ENCODE data around the gene NHERF2.

The NHERF2 gene

DNA sequence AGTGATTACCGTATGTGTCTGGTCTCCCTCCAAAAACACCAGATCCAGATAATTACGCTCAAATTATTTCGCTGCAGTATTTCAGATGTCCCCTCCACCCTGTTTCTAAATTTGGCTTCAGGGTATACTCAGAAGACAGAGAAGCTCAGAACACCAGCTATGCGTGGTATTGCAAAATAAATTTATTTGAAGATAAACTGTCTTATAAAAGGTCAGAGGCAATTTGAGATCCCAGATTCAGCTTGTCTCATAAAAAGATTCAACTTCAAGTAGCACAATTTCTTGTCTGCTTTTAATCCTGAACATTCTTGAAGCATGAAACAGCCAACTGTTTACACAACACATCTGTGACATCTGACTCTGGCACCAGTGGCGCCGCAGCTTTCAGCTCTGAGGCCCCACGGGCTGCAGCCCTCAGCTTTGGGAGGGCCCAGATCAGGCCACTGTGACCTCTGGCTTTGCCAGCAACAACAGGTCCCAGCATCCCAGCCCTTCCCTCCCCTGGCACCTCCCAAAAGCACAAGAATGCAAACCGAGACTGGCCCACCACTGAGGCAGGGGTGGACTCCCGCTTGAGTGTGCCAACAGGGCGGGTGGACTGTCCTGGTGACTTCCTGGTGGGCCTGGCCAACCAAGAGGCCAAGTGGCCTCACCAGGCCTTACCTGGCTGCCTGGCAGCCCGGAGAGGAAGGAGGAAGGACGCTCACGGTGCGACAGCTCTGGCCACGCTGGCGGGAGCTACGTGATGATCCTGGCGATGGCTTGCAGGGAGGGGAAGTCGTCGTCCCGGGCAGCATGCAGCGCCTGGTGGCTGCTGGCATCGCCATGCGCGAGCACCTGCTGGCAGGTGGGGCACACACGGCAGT, 29.0 kb upstream of the NHERF2 start:
- no peak for TF ChIP-seq CEBPB (IDR thresholded peaks at IDR 0.05)
- TF ChIP-seq EGR1 (IDR thresholded peaks at IDR 0.05) = no peak
- no peak for TF ChIP-seq MAX (IDR thresholded peaks at IDR 0.05)
- no peak for TF ChIP-seq USF1 (IDR thresholded peaks at IDR 0.05)

DNA sequence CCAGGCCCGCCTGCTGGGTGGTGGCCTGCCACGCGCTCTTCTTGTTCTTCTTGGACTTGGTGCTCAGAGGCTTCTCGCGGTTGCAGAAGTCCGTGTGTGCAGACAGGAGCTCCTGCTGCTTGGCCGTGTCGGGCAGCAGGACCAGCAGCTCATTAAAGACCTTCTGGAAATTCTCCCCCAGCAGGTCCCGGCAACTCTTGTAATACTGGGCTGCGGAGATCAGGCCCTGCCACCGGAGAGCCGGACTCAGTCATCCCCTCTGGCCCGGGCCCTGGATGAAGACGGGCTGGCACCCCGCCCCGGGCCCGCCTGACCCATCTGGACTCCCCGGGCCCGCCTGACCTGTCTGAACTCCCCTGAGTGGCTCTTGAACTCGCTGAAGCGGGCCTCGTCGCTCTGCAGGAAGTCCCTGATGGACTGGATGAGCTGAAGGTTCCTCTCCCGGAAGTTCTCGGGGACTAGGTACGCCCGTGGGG, 28.3 kb upstream of the NHERF2 start:
- TF ChIP-seq USF1 (IDR thresholded peaks at IDR 0.05) (no peak), ZBTB7A (IDR thresholded peaks at IDR 0.05; ENCODE audit: low read depth) (no peak), EP300 (IDR thresholded peaks at IDR 0.05; ENCODE audit: borderline replicate concordance) (no peak)
- TF ChIP-seq, protein P1, sequence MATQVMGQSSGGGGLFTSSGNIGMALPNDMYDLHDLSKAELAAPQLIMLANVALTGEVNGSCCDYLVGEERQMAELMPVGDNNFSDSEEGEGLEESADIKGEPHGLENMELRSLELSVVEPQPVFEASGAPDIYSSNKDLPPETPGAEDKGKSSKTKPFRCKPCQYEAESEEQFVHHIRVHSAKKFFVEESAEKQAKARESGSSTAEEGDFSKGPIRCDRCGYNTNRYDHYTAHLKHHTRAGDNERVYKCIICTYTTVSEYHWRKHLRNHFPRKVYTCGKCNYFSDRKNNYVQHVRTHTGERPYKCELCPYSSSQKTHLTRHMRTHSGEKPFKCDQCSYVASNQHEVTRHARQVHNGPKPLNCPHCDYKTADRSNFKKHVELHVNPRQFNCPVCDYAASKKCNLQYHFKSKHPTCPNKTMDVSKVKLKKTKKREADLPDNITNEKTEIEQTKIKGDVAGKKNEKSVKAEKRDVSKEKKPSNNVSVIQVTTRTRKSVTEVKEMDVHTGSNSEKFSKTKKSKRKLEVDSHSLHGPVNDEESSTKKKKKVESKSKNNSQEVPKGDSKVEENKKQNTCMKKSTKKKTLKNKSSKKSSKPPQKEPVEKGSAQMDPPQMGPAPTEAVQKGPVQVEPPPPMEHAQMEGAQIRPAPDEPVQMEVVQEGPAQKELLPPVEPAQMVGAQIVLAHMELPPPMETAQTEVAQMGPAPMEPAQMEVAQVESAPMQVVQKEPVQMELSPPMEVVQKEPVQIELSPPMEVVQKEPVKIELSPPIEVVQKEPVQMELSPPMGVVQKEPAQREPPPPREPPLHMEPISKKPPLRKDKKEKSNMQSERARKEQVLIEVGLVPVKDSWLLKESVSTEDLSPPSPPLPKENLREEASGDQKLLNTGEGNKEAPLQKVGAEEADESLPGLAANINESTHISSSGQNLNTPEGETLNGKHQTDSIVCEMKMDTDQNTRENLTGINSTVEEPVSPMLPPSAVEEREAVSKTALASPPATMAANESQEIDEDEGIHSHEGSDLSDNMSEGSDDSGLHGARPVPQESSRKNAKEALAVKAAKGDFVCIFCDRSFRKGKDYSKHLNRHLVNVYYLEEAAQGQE (IDR thresholded peaks at IDR 0.05; ENCODE audit: low read depth) = no peak

GRCh38 chr16:1998852-1999801, 27.6 kb upstream of the NHERF2 start:
- TF ChIP-seq RAD21 (IDR thresholded peaks at IDR 0.05; ENCODE audit: low read depth) = no peak
- TF ChIP-seq MAX (IDR thresholded peaks at IDR 0.05) = no peak
- TF ChIP-seq USF1 (IDR thresholded peaks at IDR 0.05) = no peak
- TF ChIP-seq CEBPB (IDR thresholded peaks at IDR 0.05) = no peak
- TF ChIP-seq, protein P1 (IDR thresholded peaks at IDR 0.05; ENCODE audit: low read depth) = no peak
- no peak for TF ChIP-seq CREB1 (IDR thresholded peaks at IDR 0.05; ENCODE audit: low read depth)
- TF ChIP-seq YY1 (IDR thresholded peaks at IDR 0.05; ENCODE audit: low read depth) = no peak
- no peak for TF ChIP-seq EGR1 (IDR thresholded peaks at IDR 0.05)
- TF ChIP-seq TAF1 (IDR thresholded peaks at IDR 0.05; ENCODE audit: low read depth) = no peak
- no peak for TF ChIP-seq EP300 (IDR thresholded peaks at IDR 0.05; ENCODE audit: borderline replicate concordance)
- TF ChIP-seq NFIC (IDR thresholded peaks at IDR 0.05) = no peak

GRCh38 chr16:1999866-2000514, 26.7 kb upstream of the NHERF2 start:
- TF ChIP-seq NFIC (IDR thresholded peaks at IDR 0.05) (no peak), CREB1 (IDR thresholded peaks at IDR 0.05; ENCODE audit: low read depth) (no peak), TEAD4 (IDR thresholded peaks at IDR 0.05) (no peak), EGR1 (IDR thresholded peaks at IDR 0.05) (no peak), FOXM1 (IDR thresholded peaks at IDR 0.05; ENCODE audit: borderline replicate concordance, low read depth) (no peak), RAD21 (IDR thresholded peaks at IDR 0.05; ENCODE audit: low read depth) (no peak), EP300 (IDR thresholded peaks at IDR 0.05; ENCODE audit: borderline replicate concordance) (no peak), TAF1 (IDR thresholded peaks at IDR 0.05; ENCODE audit: low read depth) (no peak), ZBTB7A (IDR thresholded peaks at IDR 0.05; ENCODE audit: low read depth) (no peak), YY1 (IDR thresholded peaks at IDR 0.05; ENCODE audit: low read depth) (no peak), CEBPB (IDR thresholded peaks at IDR 0.05) (no peak)
- TF ChIP-seq, protein P1 (IDR thresholded peaks at IDR 0.05; ENCODE audit: low read depth) = no peak

Data from Ishikawa (cell line).